Brain microvascular endothelial cell (primary cell): ENCODE results near the gene LRCOL1.
"Not testable (repeated sequence)": the region's sequence is repeated elsewhere in the genome, so short reads cannot be mapped to it uniquely, and the experiment has no call there.

Source experiments
- DNase-seq: peaks from one replicate; pipeline ENCODE4 v3.0.0-alpha.2; 2020
- H3K27ac ChIP-seq: fragments of 250-450 bp; sonication (Bioruptor Pico); 2 replicates; pipeline ENCODE4 v1.5.1; 2020; ENCODE audit warnings: mild to moderate bottlenecking, moderate library complexity
- H3K27me3 ChIP-seq: fragments of 250-450 bp; sonication (Bioruptor Pico); replicated peaks from 2 replicates; pipeline ENCODE4 v1.5.1; 2020; ENCODE audit warnings: mild to moderate bottlenecking
- H3K36me3 ChIP-seq: fragments of 250-450 bp; sonication (Bioruptor Pico); replicated peaks from 2 replicates; pipeline ENCODE4 v1.5.1; 2020; ENCODE audit warnings: mild to moderate bottlenecking
- H3K4me3 ChIP-seq: 2 replicates; pipeline ENCODE4 v1.5.1; 2011; ENCODE audit warnings: low read depth, mild to moderate bottlenecking, control low read depth, low read length, moderate library complexity
- in situ Hi-C: cut with HindIII; loops from 2 replicates; pipeline ENCODE4 v1.10.0; 2017; ENCODE audit warnings: low sequenced_read_pairs, low pct_ligation_motif_present
- TF ChIP-seq, protein P1 (sequence below): IDR thresholded peaks from 2 replicates; pipeline ENCODE4 v1.5.1; 2011; ENCODE audit warnings: low read depth, mild to moderate bottlenecking, moderate library complexity, low read length, control low read depth, inconsistent platforms; ENCODE audit errors: missing control alignments

The LRCOL1 gene

DNA sequence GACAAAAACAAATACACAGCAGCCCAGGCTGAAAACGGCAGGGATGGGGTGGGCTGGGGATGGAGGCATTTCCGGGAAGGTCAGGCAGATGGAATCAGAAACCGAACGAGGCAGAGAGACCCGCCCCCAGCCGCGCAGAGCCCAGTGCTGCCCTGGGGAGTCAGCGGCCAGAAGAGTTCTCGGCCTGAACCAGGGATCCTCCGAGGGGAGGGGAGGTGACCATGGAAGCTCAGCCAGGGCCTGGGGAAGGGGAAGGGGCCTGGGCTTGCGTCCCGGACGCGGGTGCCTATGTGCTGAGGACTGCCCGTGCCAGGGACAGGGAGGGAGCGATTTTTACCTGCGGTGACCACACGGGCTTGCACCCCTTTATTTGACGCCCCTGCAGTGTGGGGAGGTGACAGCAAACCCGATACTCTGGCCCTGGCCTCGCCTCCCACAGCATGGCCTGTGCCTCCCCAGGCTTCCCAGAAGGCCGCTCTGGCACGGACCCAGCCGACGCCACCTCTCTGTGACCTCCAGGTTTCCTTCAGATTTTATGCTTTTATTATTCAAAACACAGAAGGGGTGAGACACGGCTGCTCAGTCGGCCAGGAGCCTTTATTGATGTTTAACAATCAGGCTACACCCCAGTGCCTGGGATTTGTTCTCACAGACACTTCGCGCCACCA is 7.7 kb downstream of the LRCOL1 start:
- H3K36me3 ChIP-seq, result no peaks in the 10 kb centered on the region
- DNase-seq, result peak; percentile 14
- in situ Hi-C loops, result no loop called here
- H3K4me3 ChIP-seq, result no peak overlapping the region
- peaks cover 39% of the 10 kb centered on the region for H3K27me3 ChIP-seq
- no peak overlapping the region for H3K27ac ChIP-seq
- TF ChIP-seq, protein P1, sequence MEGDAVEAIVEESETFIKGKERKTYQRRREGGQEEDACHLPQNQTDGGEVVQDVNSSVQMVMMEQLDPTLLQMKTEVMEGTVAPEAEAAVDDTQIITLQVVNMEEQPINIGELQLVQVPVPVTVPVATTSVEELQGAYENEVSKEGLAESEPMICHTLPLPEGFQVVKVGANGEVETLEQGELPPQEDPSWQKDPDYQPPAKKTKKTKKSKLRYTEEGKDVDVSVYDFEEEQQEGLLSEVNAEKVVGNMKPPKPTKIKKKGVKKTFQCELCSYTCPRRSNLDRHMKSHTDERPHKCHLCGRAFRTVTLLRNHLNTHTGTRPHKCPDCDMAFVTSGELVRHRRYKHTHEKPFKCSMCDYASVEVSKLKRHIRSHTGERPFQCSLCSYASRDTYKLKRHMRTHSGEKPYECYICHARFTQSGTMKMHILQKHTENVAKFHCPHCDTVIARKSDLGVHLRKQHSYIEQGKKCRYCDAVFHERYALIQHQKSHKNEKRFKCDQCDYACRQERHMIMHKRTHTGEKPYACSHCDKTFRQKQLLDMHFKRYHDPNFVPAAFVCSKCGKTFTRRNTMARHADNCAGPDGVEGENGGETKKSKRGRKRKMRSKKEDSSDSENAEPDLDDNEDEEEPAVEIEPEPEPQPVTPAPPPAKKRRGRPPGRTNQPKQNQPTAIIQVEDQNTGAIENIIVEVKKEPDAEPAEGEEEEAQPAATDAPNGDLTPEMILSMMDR, result no peak

DNA sequence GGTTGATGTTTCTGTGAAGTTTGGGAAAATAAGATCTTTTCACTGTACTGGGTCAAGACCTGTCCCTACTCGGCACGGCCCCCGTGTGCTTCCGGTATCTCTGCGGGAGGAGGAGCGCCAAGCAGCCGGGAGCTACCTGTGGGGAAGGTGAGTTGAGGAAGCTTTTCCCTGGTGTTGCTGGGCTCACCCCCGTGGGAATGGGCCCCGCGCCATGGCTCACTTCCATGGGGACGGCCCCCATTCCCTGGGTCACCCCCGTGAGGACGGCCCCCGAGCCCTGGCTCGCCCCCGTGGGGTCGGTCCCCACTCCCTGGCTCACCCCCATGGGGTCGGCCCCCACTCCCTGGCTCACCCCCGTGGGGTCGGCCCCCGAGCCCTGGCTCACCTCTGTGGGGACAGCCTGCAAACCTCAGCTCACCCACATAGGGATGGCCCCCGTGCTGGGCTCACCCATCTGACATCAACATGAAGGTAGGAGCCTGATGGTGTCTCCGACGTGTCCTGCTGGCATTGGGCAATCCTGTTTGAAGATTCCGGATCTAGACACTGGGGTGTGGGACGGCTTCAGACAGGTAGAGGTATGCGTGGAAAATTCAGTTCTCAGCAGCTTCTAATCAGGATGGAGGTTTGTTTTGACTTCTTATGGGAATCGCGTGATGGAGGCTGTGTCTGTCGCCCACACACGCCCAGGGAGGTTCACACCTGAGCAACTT is 9.1 kb downstream of the LRCOL1 start:
- H3K36me3 ChIP-seq, result no peaks in the 10 kb centered on the region
- H3K27ac ChIP-seq, result no peak overlapping the region
- no peak overlapping the region for H3K4me3 ChIP-seq
- H3K27me3 ChIP-seq, result peaks cover 39% of the 10 kb centered on the region
- TF ChIP-seq, protein P1, result no peak
- in situ Hi-C loops, result no loop called here
- DNase-seq, result no peak

DNA sequence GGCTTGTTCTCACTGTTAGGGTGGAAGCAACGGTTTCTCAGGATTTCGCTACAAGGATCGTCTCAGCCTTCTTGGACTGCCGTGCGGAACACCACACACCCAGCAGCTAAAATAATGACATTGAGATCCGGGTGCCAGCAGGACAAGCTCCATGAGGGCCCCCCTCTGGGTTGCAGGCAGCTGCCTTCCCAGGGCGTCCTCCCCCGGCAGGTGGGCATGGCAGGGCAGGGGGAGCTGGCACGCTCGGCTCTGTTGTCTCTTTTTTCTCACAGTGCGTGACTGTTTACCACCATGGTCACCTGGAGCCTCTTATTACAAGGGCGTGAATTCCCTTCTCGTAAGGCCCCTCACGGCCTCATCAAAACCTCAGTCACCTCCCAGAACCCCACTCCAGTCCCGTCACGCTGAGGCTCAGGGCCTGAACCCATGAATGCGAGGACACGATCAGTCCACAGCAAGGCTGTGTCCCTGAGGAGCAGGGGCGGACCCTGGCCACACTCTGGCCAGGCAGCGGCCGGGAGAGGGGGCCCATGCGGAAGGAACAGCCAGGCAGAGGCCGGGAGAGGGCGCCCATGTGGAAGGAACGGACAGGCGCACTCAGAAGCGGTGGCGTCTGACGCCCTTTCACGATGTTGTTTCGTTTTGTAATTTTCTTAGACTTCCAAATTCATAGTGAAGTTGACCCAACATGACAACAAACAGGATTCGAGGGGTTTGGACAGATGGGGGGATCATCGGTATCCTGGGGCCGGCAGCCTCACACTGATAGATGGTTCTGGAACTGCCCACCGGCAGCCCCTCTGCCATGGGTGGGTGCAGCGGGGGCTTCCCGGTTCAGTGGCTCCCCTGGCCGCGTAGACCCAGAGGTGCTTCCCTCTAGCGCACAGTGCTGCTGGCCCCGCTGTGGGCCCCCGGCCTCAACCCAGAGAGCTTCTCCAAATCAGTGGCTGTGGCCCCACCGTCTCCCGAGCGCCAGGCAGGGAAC is 10.0 kb downstream of the LRCOL1 start:
- Histone ChIP-seq H3K27me3 (peaks cover 32% of the 10 kb centered on the region), H3K4me3 (peak overlapping the region; percentile 53), H3K36me3 (no peaks in the 10 kb centered on the region), H3K27ac (no peak overlapping the region)
- peak; percentile 55 for DNase-seq
- TF ChIP-seq, protein P1, result peak; percentile 92
- in situ Hi-C loops, result no loop called here

DNA sequence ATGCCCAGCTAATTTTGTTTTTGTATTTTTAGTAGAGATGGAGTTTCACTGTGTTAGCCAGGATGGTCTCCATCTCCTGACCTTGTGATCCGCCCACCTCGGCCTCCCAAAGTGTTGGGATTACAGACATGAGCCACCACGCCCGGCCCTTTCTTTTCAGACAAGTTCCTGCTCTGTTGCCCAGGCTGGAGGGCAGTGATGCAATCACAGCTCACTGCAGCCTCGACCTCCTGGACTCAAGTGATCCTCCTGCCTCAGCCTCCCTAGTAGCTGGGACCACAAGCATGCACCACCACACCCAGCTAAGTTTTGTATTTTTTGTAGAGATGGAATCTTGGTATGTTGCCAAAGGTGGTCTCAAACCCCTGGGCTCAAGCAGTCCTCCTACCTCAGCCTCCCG is 10.9 kb downstream of the LRCOL1 start:
- H3K27me3 ChIP-seq, result peaks cover 23% of the 10 kb centered on the region
- H3K27ac ChIP-seq, DNase-seq, in situ Hi-C loops, H3K36me3 ChIP-seq, H3K4me3 ChIP-seq: not testable (repeated sequence)

DNA sequence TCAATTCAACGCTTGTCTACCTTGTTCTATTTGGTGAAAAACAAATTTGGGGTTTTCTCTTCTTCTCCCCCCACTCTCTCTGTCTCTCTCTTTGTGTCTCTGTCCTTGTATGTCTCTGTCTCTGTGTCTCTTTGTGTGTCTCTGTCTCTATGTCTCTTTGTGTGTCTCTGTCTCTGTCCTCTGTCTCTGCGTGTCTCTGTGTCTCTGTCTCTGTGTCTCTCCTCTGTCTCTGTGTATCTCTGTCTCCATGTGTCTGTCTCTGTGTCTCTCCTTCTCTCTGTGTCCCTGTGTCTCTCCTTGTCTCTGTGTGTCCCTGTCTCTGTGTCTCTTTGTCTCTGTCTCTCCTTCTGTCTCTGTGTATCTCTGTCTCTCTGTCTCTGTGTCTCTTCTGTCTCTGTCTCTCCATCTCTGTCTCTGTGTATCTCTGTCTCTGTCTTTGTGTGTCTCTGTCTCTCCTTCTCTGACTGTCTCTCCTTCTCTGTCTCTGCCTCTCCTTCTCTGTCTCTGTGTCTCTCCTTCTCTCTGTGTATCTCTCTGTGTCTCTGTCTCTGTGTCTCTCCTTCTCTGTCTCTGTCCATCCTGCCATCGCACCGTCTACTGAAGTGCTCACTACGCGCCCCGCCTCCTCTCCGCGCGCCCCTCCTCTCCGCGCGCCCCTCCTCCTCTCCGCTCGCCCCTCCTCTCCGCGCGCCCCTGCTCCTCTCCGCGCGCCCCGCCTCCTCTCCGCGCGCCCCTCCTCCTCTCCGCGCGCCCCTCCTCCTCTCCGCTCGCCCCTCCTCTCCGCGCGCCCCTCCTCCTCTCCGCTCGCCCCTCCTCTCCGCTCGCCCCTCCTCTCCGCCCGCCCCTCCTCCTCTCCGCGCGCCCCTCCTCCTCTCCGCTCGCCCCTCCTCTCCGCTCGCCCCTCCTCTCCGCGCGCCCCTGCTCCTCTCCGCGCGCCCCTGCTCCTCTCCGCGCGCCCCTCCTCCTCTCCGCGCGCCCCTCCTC is 12.8 kb downstream of the LRCOL1 start:
- H3K27me3 ChIP-seq, result peaks cover 5% of the 10 kb centered on the region
- no peak overlapping the region for H3K27ac ChIP-seq
- no peaks in the 10 kb centered on the region for H3K36me3 ChIP-seq
- in situ Hi-C loops, result no loop called here
- TF ChIP-seq, protein P1, result no peak
- DNase-seq, result peak; percentile 17
- H3K4me3 ChIP-seq, result peak overlapping the region; percentile 50
